Gastroesophageal sphincter (tissue), 3 donors: ENCODE results near the gene TRIM49D1.
"Not testable (repeated sequence)": the region's sequence is repeated elsewhere in the genome, so short reads cannot be mapped to it uniquely, and the experiment has no call there.

Experiments
- CTCF ChIP-seq, 4 experiments: fragments of 200-600 bp in 2 of 4; fragments of 450-650 bp in 2 of 4; sonication (generic) in 1 of 4; IDR thresholded peaks; one replicate each; pipeline ENCODE4 v1.5.1; 2017 to 2019; ENCODE audit warnings: antibody characterized with exemption in 4 of 4, mild to moderate bottlenecking in 2 of 4, moderate library complexity in 2 of 4
- EP300 ChIP-seq: sonication (generic); formaldehyde crosslinking; IDR thresholded peaks from one replicate; pipeline ENCODE4 v1.6.1; 2017; ENCODE audit warnings: antibody characterized with exemption, mild to moderate bottlenecking

- TF ChIP-seq CTCF (IDR thresholded peaks at IDR 0.05); EP300: not testable (repeated sequence)
These were observed 38.8 kb upstream of the TRIM49D1 start for GRCh38 chr11:89960833-89961232.
